GM19438 (cell line): ENCODE measurements around the gene P3H2.

Experiments used
- ATAC-seq: cut with Tn5 transposase; IDR thresholded peaks from one replicate; pipeline ENCODE4 v1.9.1; 2021; ENCODE audit warnings: low read depth; ENCODE audit not compliant: unreplicated experiment

P3H2 gene

GRCh38 chr3:190127797-190128196, 7.1 kb upstream of the P3H2 start:
- ATAC-seq: no peak

- ATAC-seq: no peak
Measured at GRCh38 chr3:190127195-190127594, 6.5 kb upstream of the P3H2 start.

GRCh38 chr3:190125436-190126068, 4.9 kb upstream of the P3H2 start:
- no peak for ATAC-seq

GRCh38 chr3:190124067-190124466, 3.4 kb upstream of the P3H2 start:
- no peak for ATAC-seq

- no peak for ATAC-seq
Measured at GRCh38 chr3:190122198-190122771, 1.6 kb upstream of the P3H2 start.

- ATAC-seq: no peak
Measured at GRCh38 chr3:190121383-190121782, 686 bp upstream of the P3H2 start.

- ATAC-seq: no peak
Measured at GRCh38 chr3:190121061-190121377, 322 bp upstream of the P3H2 start.

GRCh38 chr3:190119461-190120268, 1.0 kb downstream of the P3H2 start:
- no peak for ATAC-seq

- ATAC-seq: no peak
Measured at GRCh38 chr3:190118438-190118837, 2.3 kb downstream of the P3H2 start.

GRCh38 chr3:190117981-190118380, 2.7 kb downstream of the P3H2 start:
- no peak for ATAC-seq

- ATAC-seq: no peak
Measured at GRCh38 chr3:190116551-190117067, 4.1 kb downstream of the P3H2 start.

GRCh38 chr3:190110826-190111225, 9.9 kb downstream of the P3H2 start:
- no peak for ATAC-seq

GRCh38 chr3:190109441-190109840, 11.3 kb downstream of the P3H2 start:
- no peak for ATAC-seq

- no peak for ATAC-seq
Measured at GRCh38 chr3:190108804-190109203, 11.9 kb downstream of the P3H2 start.

- ATAC-seq: no peak
Measured at GRCh38 chr3:190105876-190106275, 14.8 kb downstream of the P3H2 start.

- no peak for ATAC-seq
Measured at GRCh38 chr3:190101320-190102011, 19.2 kb downstream of the P3H2 start.

GRCh38 chr3:190099099-190099498, 21.6 kb downstream of the P3H2 start:
- ATAC-seq: no peak

- no peak for ATAC-seq
Measured at GRCh38 chr3:190097617-190098016, 23.1 kb downstream of the P3H2 start.

- no peak for ATAC-seq
Measured at GRCh38 chr3:190097025-190097424, 23.7 kb downstream of the P3H2 start.

GRCh38 chr3:190096345-190096744, 24.4 kb downstream of the P3H2 start:
- no peak for ATAC-seq

GRCh38 chr3:190094160-190094718, 26.5 kb downstream of the P3H2 start:
- ATAC-seq: no peak
